ENCODE measurements around the gene GRN.
A peak's percentile ranks its signal among the peaks of the same experiment; 100 is the strongest.
"Not testable (repeated sequence)": the region's sequence is repeated elsewhere in the genome, so short reads cannot be mapped to it uniquely, and the experiment has no call there.

GRN gene

GRCh38 chr17:44381810-44382305, 36.8 kb downstream of the GRN start:
- DNase-seq, result no peak

DNA sequence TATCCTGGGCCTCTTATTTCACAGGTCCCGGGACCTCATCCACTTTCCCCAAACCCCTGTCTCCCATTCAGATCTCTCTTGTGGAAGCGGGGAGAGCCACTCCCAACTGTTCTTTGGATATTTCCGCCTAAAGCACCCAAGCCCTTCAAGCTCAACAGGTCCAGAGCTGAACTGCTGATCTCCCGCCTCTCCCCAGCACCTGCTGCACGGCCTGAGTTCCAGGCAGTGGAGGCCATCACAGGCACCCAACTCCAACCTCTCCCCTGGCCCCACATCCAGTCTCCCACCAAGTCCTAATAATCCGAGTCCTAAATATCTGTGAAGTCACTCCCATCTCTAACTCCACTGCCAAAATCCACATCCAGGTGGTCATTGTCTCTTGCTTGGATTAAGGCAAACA, 37.8 kb downstream of the GRN start:
- DNase-seq, result no peak

- no peak for DNase-seq
These were observed 38.3 kb downstream of the GRN start for GRCh38 chr17:44383363-44383762.

DNA sequence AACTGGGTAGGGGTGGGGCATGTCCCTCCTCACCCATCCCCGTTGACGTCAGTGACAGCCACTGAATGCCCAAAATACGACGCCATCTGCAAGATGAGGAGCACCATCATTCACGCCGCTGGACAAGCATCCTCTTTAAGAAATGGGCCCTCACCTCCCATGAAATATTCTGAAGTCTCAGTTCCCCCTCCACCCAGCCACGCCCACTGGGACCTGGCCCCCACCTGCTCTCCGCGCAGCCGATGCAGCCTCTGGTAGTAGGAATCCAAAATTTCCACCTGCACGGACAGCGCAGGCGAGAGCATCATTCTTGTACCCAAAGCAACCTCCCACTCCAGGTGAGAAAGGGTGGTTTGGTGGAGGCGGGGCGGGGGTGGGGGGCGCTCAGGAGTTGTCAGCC, 38.8 kb downstream of the GRN start:
- DNase-seq, result no peak

GRCh38 chr17:44384281-44384822, 39.2 kb downstream of the GRN start:
- no peak for DNase-seq

DNA sequence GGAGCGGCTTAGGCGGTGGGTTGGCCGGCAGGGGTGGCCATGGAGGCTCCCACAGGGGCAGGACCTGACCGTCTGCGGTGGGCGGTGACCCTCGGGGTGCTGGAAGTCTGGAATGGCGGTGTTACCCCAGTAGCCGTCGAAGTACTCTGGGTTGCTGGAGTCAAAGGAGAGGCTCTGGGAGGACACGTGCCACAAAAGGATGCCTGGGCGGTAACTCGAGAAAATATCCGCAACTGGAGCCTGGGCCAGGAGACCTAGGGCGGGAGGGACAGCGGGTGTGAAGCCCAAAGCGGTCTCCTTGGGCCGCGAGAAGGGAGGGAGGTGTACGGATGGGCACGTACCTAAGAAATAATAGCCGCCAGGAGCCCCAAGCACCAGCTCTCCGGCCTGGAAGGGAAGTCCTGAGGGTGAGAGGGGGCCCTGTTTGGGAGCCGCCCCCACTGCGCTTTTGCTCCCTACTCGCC, 39.8 kb downstream of the GRN start:
- DNase-seq, result no peak

- DNase-seq, result peak in 39 of 51 donors; percentile 10 to 77 (median 46)
These were observed 40.4 kb downstream of the GRN start for GRCh38 chr17:44385287-44386181.

- no peak for DNase-seq
These were observed 41.1 kb downstream of the GRN start for GRCh38 chr17:44386182-44386525.

- DNase-seq, result no peak
These were observed 42.7 kb downstream of the GRN start for GRCh38 chr17:44387804-44388203.

DNA sequence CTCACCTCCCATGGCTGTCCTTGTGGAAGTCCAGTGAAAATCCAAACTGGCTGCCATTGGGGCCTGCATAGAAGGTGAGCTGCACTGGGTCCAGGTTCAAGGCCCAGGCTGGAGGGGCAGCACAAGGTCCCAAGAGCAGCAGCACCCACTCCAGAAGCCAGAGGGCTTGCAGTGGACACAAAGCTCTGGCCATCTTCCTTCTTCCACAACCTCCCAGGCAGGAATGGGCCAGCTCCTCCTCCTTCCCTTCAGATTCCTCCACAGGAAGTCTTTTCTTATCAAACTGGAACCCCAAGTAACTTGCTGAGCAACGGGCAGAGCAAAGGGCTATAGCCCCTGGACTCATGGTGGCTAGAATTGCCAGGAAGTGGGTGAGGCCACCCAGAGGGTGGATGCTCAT, 44.2 kb downstream of the GRN start, which contains the start of gene ITGA2B:
TSS of gene ITGA2B (minus strand) at position 369 of the 400 bp plus-strand sequence. CDS start at position 193, 176 bp downstream.
- no peak for DNase-seq

- DNase-seq, result no peak
These were observed 44.7 kb downstream of the GRN start for GRCh38 chr17:44389723-44390202.

DNA sequence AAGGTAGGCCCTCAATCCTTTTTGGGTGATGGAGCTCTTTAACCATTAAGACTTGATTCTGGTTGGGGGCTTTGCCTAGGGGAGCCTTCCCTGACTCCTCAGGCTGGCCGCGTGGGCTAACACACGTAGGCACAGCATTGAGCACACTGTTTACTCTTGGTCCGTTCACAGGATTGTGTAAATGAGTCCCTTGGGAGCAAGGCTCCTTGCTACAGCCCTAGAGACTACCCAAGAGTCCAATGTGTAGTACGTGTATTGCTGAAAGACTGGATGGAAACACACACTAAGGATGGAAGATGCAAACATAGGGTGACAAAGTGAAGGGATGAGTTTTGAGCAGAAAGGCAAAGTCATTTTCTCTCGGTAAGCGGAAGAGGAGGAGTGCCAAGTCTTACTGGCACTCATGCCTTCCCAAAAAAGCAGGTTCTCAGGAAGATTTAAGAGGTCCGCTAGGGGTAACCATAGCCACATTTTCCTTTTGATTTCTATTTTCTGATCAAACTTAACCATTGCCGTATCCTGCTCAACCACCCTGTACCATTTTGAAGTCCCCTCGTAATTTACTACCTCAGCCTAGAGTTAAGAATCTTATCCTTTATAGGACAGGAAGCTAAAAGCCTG, 45.3 kb downstream of the GRN start:
- no peak for DNase-seq

DNA sequence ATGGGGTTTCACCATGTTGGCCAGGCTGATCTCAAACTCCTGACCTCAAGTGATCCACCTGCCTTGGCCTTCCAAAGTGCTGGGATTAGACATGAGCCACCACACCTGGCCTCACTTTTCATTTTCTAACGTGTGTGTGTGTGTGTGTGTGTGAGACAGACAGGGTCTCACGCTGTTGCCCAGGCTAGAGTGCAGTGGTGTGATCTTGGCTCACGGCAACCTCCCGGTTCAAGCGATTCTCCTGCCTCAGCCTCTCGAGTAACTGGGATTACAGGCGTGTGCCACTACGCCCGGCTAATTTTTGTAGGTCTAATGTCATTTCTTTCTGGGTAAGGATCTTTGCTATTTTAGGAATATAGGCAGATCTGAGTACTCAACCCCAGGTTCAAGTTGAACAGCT, 49.0 kb downstream of the GRN start:
- DNase-seq, result not testable (repeated sequence)

GRCh38 chr17:44394833-44395232, 49.7 kb downstream of the GRN start:
- no peak for DNase-seq

- DNase-seq, result no peak
These were observed 51.8 kb downstream of the GRN start for GRCh38 chr17:44396946-44397345.

DNA sequence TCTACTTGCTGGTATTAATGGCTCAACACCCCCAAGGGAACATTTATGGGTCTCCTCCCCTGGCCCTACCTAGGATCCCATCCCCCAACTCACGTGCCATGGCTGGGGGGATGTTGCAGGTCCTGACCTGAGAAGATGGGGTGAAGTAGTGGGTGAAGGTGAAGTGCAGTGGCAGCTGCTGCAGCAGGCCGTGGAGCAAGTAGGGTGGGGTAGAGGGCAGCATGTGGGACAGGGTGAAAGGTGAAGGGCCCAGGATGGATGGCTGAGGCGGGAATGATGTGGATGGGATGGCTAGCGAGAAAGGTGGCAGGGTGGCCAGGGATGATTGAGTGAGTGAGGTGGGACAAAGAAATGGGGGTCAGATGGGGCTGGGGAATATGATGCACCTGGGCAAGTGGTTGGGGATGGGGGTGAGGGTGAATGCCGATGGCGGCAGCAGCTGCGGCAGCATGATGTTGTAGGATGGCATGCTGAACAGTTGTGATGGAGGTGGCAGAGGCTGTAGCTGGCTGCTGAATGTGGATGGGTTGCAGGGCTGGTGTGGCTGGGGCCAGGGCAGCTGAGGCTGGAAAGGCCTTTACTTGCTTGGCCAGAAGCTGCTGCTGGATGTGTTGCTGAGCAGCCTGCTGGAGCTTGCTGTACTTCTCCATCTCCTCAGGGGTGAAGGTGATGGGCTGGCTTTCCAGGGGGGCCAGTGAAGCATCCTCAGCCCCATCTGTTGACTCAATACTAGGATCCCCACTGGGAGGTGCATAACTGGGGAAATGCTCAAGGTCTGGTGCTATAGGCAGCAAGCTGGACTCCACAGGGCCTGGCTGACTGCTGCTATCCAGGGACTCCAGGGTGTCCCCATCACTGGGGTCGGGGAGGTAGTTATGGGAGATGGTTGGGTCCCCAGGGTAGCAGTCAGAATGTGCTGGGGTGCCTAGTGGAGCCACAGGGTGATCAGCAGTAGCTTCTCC, 52.7 kb downstream of the GRN start:
- no peak for DNase-seq

GRCh38 chr17:44398692-44399691, 53.9 kb downstream of the GRN start:
- peak in 3 of 51 donors; percentile 10 to 31 (median 25) for DNase-seq

GRCh38 chr17:44400226-44400847, 55.2 kb downstream of the GRN start:
- DNase-seq, result no peak

All from hypothalamus (tissue), 51 donors.